ENCODE results near the gene UPK1A.
A peak's percentile ranks its signal among the peaks of the same experiment; 100 is the strongest.
"Not testable (repeated sequence)": the region's sequence is repeated elsewhere in the genome, so short reads cannot be mapped to it uniquely, and the experiment has no call there.

Gene UPK1A

GRCh38 chr19:35644987-35645679 is 21.2 kb upstream of the UPK1A start:
- peak; percentile 31 for DNase-seq

GRCh38 chr19:35645680-35646511 is 20.4 kb upstream of the UPK1A start:
- DNase-seq = no peak

- DNase-seq = peak; percentile 95
These were observed 18.0 kb upstream of the UPK1A start, which contains the start of gene COX6B1 for GRCh38 chr19:35648017-35648961. TSS of gene COX6B1 (plus strand) at chr19:35648323. CDS start at chr19:35651244, 2,921 bp downstream.

GRCh38 chr19:35650581-35650980 is 15.7 kb upstream of the UPK1A start:
- no peak for DNase-seq

- not testable (repeated sequence) for DNase-seq
These were observed 11.5 kb upstream of the UPK1A start for GRCh38 chr19:35654828-35655227.

- no peak for DNase-seq
These were observed 10.7 kb upstream of the UPK1A start for GRCh38 chr19:35655600-35655999.

GRCh38 chr19:35656700-35657099 is 9.6 kb upstream of the UPK1A start:
- DNase-seq = no peak

- no peak for DNase-seq
These were observed 8.2 kb upstream of the UPK1A start for GRCh38 chr19:35657904-35658700.

GRCh38 chr19:35661995-35662340 is 4.3 kb upstream of the UPK1A start:
- DNase-seq = no peak

GRCh38 chr19:35663981-35664380 is 2.3 kb upstream of the UPK1A start:
- DNase-seq = no peak

- no peak for DNase-seq
These were observed 1.2 kb upstream of the UPK1A start for GRCh38 chr19:35665157-35665556.

GRCh38 chr19:35665604-35666003 is 713 bp upstream of the UPK1A start:
- DNase-seq = no peak

GRCh38 chr19:35669566-35669965 is 3.2 kb downstream of the UPK1A start:
- DNase-seq = no peak

GRCh38 chr19:35669974-35670373 is 3.7 kb downstream of the UPK1A start:
- DNase-seq = no peak

GRCh38 chr19:35670686-35671085 is 4.4 kb downstream of the UPK1A start:
- DNase-seq = no peak

- DNase-seq = no peak
These were observed 5.5 kb downstream of the UPK1A start for GRCh38 chr19:35671818-35672217.

GRCh38 chr19:35673121-35673804 is 6.9 kb downstream of the UPK1A start:
- DNase-seq = no peak

- no peak for DNase-seq
These were observed 9.3 kb downstream of the UPK1A start for GRCh38 chr19:35675589-35676140.

GRCh38 chr19:35689836-35690235 is 23.5 kb downstream of the UPK1A start:
- DNase-seq = no peak

GRCh38 chr19:35691106-35691505 is 24.8 kb downstream of the UPK1A start:
- DNase-seq = not testable (repeated sequence)

- DNase-seq = no peak
These were observed 25.7 kb downstream of the UPK1A start for GRCh38 chr19:35692010-35692409.

All from NCI-H1092 (cell line).